Heart left ventricle (tissue), 16 donors: ENCODE results near the gene DIMT1. TPM values are rescaled to one million over a fixed set of nuclear protein-coding genes. Genes with fewer than 3 reads are reported as not detected.
A peak's percentile ranks its signal among the peaks of the same experiment; 100 is the strongest.

Experiments used
- ATAC-seq, 4 donors: fragments of 200-7000 bp; cut with Tn5 transposase; one replicate each; pipeline ENCODE4 v1.9.1; 2020 to 2022; ENCODE audit warnings: moderate library complexity in 4 of 4, mild to moderate bottlenecking in 3 of 4, moderate number of reproducible peaks in 1 of 4
- DNase-seq, 5 donors: peaks; one replicate each; pipeline ENCODE4 v3.0.0-alpha.2; 2020
- H3K27ac ChIP-seq, 12 donors: fragments of 200-600 bp; sonication (generic) in 4 of 12; one replicate each; pipeline versions ENCODE4 v1.5.0 to v1.8.0; 2016 to 2022; ENCODE audit warnings: mild to moderate bottlenecking in 2 of 12
- H3K27me3 ChIP-seq, 9 donors: fragments of 200-600 bp; sonication (generic) in 2 of 9; one replicate each; pipeline versions ENCODE4 v1.5.1 to v1.8.0; 2016 to 2022; ENCODE audit warnings: mild to moderate bottlenecking in 3 of 9
- H3K36me3 ChIP-seq, 9 donors: fragments of 200-600 bp; sonication (generic) in 2 of 9; one replicate each; pipeline versions ENCODE4 v1.5.0 to v1.8.0; 2018 to 2022; ENCODE audit warnings: mild to moderate bottlenecking in 2 of 9
- H3K4me1 ChIP-seq, 12 donors: fragments of 200-600 bp; sonication (generic) in 4 of 12; one replicate each; pipeline versions ENCODE4 v1.5.0 to v1.8.0; 2016 to 2022; ENCODE audit warnings: mild to moderate bottlenecking in 3 of 12
- H3K4me3 ChIP-seq, 12 donors: fragments of 200-600 bp; sonication (generic) in 4 of 12; one replicate each; pipeline versions ENCODE4 v1.5.0 to v1.8.0; 2017 to 2022; ENCODE audit warnings: mild to moderate bottlenecking in 9 of 12, moderate library complexity in 4 of 12
- H3K9me3 ChIP-seq, 12 donors: fragments of 200-600 bp; sonication (generic) in 4 of 12; one replicate each; pipeline versions ENCODE4 v1.5.0 to v1.8.0; 2016 to 2022; ENCODE audit warnings: mild to moderate bottlenecking in 1 of 12
- CTCF ChIP-seq, 12 donors: fragments of 200-600 bp; sonication (generic) in 4 of 12; IDR thresholded peaks; one replicate each; pipeline versions ENCODE4 v1.5.0 to v1.8.0; 2018 to 2022; ENCODE audit warnings: antibody characterized with exemption in 12 of 12, mild to moderate bottlenecking in 5 of 12
- POLR2A ChIP-seq, 2 donors: fragments of 450-650 bp; IDR thresholded peaks; one replicate each; pipeline ENCODE4 v1.6.1; 2017; ENCODE audit warnings: antibody characterized with exemption in 2 of 2, mild to moderate bottlenecking in 2 of 2, moderate library complexity in 2 of 2
- WGBS, 4 donors: extraction: QIAGEN DNeasy Blood & Tissue Kit in 2 of 4; methylation state at CpG; one replicate each; pipeline versions ENCODE4 v1.1.5 to v1.1.7; 2013 to 2018; 5-methylcytosine and 5-hydroxymethylcytosine counted together
- intact Hi-C, 10 donors: fragments of 100-400 bp; cut with DNase I; formaldehyde crosslinking; loops; one replicate each; pipeline versions ENCODE4 v1.11.1 to v1.14.2; 2022
- polyA plus RNA-seq, 2 donors: library from polyadenylated mRNA; stranded (reverse); fragments of 200-250 nt; gene quantifications; one replicate each; pipeline ENCODE4 v1.2.3, GENCODE V29; 2013
- total RNA-seq, 9 donors: library from RNA; depleted of rRNA in 2 of 9; stranded (reverse); fragments of >200 nt in 2 of 9; fragmentation: NEBNext Ultra II Directional in 3 of 9; extraction: Animal tissue kit (Norgen Biotek cat#: 25700) in 3 of 9; gene quantifications; one replicate each; pipeline versions ENCODE4 v1.1.0 to v1.2.4, GENCODE V29; 2016 to 2023
- donor health status: ischemic (EF 13 %, LVEDD 7.1; RV severe dilation, severe dysfunction).
- donor health status: healthy with polysubstance abuse.
- donor health status: DM: no; HTN: yes; CAD: no.
- donor health status: DM: no; HTN: no; CAD: no.
- donor health status: ischemic (EF 25% LVEDD 6.9; RV normal size, moderate dysfunction).
- donor health status: ischemic (EF 25% LVEDD 5.7; RV mildly dilated, moderate dysfunction).
- donor health status: healthy.
- donor health status: DM: yes; HTN: yes; CAD: no.
- donor health status: ischemic (EF 35%, LVEDD 5.7; RV mildly dilated, moderate dysfunction).
- donor health status: nonischemic (EF 11% LVEDD 7.7; RV severe dilation, severe dysfunction).
- donor health status: DM: yes; HTN: yes; CAD: no.
- donor health status: PGD.
- donor health status: ischemic (EF 29% LVEDD 5.4; RV normal size, mild dysfunction).
- donor health status: nonischemic (EF 23%, LVEDD 6.1; RV moderate dilation, normal function).

The DIMT1 gene
- total and polyA plus RNA-seq, 11 donors: 9.0 to 24.1 (median 18.4) TPM

- intact Hi-C loops: no loop called here
- H3K27ac ChIP-seq: peak overlapping the region in 10 of 12 donors; percentile 5 to 78 (median 54)
- H3K9me3 ChIP-seq: no peaks in the 10 kb centered on the region
- H3K4me3 ChIP-seq: no peak overlapping the region
- TF ChIP-seq CTCF (IDR thresholded peaks at IDR 0.05): no peak
- TF ChIP-seq POLR2A (IDR thresholded peaks at IDR 0.05): no peak
- WGBS, 4 donors: 46 to 65% (median 58%) methylated on average over 4 of the region's 4 CpGs
- no peaks in the 10 kb centered on the region for H3K27me3 ChIP-seq
- H3K36me3 ChIP-seq: no peaks in the 10 kb centered on the region
- peaks cover 0 to 31% (median 10%) of the 10 kb centered on the region in 12 donors for H3K4me1 ChIP-seq
- ATAC-seq: peak; percentile 57 to 85 (median 80)
- DNase-seq: no peak
These were observed 14.9 kb upstream of the DIMT1 start for GRCh38 chr5:62418462-62419076.

- WGBS, 4 donors: 57 to 69% (median 61%) methylated on average over 3 of the region's 3 CpGs
These were observed 10.0 kb upstream of the DIMT1 start for GRCh38 chr5:62413711-62414110.

GRCh38 chr5:62412549-62413329 is 9.0 kb upstream of the DIMT1 start, which contains the start of gene IPO11:
TSS of gene IPO11 (plus strand) at chr5:62412763. CDS start at chr5:62437280, 24,517 bp downstream.
- Histone ChIP-seq H3K36me3 (no peaks in the 10 kb centered on the region), H3K9me3 (no peaks in the 10 kb centered on the region), H3K27me3 (no peaks in the 10 kb centered on the region), H3K4me1 (peaks cover 0 to 21% (median 11%) of the 10 kb centered on the region in 12 donors), H3K4me3 (peak within 1 kb of the TSS; percentile 61 to 98 (median 92)), H3K27ac (peak within 1 kb of the TSS in 11 of 12 donors; percentile 49 to 84 (median 73))
- DNase-seq: peak; percentile 98 to 99 (median 98)
- ATAC-seq: peak; percentile 97 to 99 (median 98)
- WGBS, 4 donors: 0 to 1% (median 0%) methylated on average over 56 to 66 of the region's 66 CpGs
- intact Hi-C loops: no loop called here
- TF ChIP-seq POLR2A (IDR thresholded peaks at IDR 0.05) (peak; percentile 4 to 77), CTCF (IDR thresholded peaks at IDR 0.05) (peak in 1 of 12 donors; percentile 7)

More at GRCh38 chr5:62413711-62414110, 10.0 kb upstream of the DIMT1 start:
- H3K27ac ChIP-seq: no peak overlapping the region
- no peaks in the 10 kb centered on the region for H3K36me3 ChIP-seq
- TF ChIP-seq CTCF (IDR thresholded peaks at IDR 0.05) (no peak), POLR2A (IDR thresholded peaks at IDR 0.05) (no peak)
- no peaks in the 10 kb centered on the region for H3K9me3 ChIP-seq
- intact Hi-C loops: no loop called here
- H3K27me3 ChIP-seq: no peaks in the 10 kb centered on the region
- DNase-seq (no peak), ATAC-seq (no peak)
- H3K4me3 ChIP-seq: peak overlapping the region in 11 of 12 donors; percentile 61 to 98 (median 90)
- peaks cover 0 to 29% (median 13%) of the 10 kb centered on the region in 12 donors for H3K4me1 ChIP-seq
